K562 (cell line): ENCODE results near the gene TMEM205. TPM values are rescaled to one million over a fixed set of nuclear protein-coding genes. Genes with fewer than 3 reads are reported as not detected.
A peak's percentile ranks its signal among the peaks of the same experiment; 100 is the strongest.

Source experiments
- BRF1 ChIP-seq: IDR thresholded peaks from 3 replicates; pipeline ENCODE4 v1.6.1; 2011; ENCODE audit warnings: borderline replicate concordance, mild to moderate bottlenecking; ENCODE audit not compliant: insufficient read length; ENCODE audit errors: extremely low read depth
- ELF1 ChIP-seq: fragments of 200-800 bp; sonication (Bioruptor generic); IDR thresholded peaks from 2 replicates; pipeline ENCODE4 v1.6.1; 2016; ENCODE audit warnings: missing genetic modification characterization, missing compliant biosample characterization
- ERF ChIP-seq: fragments of 450-650 bp; formaldehyde crosslinking; IDR thresholded peaks from 2 replicates; pipeline ENCODE4 v1.4.0; 2020; ENCODE audit warnings: mild to moderate bottlenecking, mixed read lengths
- FOXM1 ChIP-seq, 2 experiments: fragments of 450-650 bp in 1 of 2; sonication (generic) in 1 of 2; formaldehyde crosslinking in 1 of 2; IDR thresholded peaks; 2 replicates each; pipeline versions ENCODE4 v1.6.1 to v1.9.0; 2017 to 2022; ENCODE audit warnings: low read depth in 2 of 2, mild to moderate bottlenecking in 2 of 2, missing genetic modification reagents in 1 of 2, moderate library complexity in 1 of 2
- GATAD2B ChIP-seq: fragments of 450-650 bp; IDR thresholded peaks from 2 replicates; pipeline ENCODE4 v1.6.1; 2017; ENCODE audit warnings: mild to moderate bottlenecking, borderline replicate concordance
- JUNB ChIP-seq: fragments of 450-650 bp; formaldehyde crosslinking; conservative IDR thresholded peaks from 2 replicates; pipeline ENCODE4 v1.4.0; 2020; ENCODE audit warnings: mild to moderate bottlenecking
- RCOR1 ChIP-seq, 2 experiments: IDR thresholded peaks; 2 replicates each; pipeline ENCODE4 v1.6.1; 2012; ENCODE audit warnings: low read depth in 2 of 2, low read length in 2 of 2, borderline replicate concordance in 1 of 2, improper control_type of control experiment in 1 of 2
- SMAD2 ChIP-seq: fragments of 150-350 bp; IDR thresholded peaks from 2 replicates; pipeline ENCODE4 v1.6.1; 2014; ENCODE audit warnings: low read depth, mild to moderate bottlenecking, low read length
- ZNF143 ChIP-seq: sonication (generic); formaldehyde crosslinking; IDR thresholded peaks from 2 replicates; pipeline ENCODE4 v1.9.0; 2022; ENCODE audit warnings: mild to moderate bottlenecking, missing genetic modification reagents
- ZNF212 ChIP-seq: fragments of 450-650 bp; formaldehyde crosslinking; IDR thresholded peaks from 2 replicates; pipeline ENCODE4 v1.4.0; 2020; ENCODE audit warnings: mild to moderate bottlenecking
- polyA plus RNA-seq, 8 experiments: library from polyadenylated mRNA; depleted of rRNA in 4 of 8; stranded (reverse) in 5 of 8; unstranded in 3 of 8; fragments of >200 nt; fragmentation: Nextera tagmentation in 2 of 8; fragmentation: Illumina TruSeq in 1 of 8; extraction: Ambion mirVana in 2 of 8; extraction: Trizol in 1 of 8; gene quantifications; 2 replicates each; pipeline versions ENCODE4 v1.2.1 to v1.2.3, GENCODE V29; 2011 to 2014; ENCODE audit warnings: inconsistent platforms in 1 of 8, missing spikeins in 1 of 8
- total RNA-seq, 7 experiments: library from RNA; depleted of rRNA in 6 of 7; stranded (reverse); fragments of >200 nt in 6 of 7; fragmentation: Illumina TruSeq in 2 of 7; extraction: Trizol in 2 of 7; gene quantifications; 2 replicates each; pipeline versions ENCODE4 v1.2.1 to v1.2.3, GENCODE V29; 2011 to 2021; ENCODE audit warnings: low replicate concordance in 1 of 7
- TF ChIP-seq, protein P1 (sequence below): sonication (generic); formaldehyde crosslinking; IDR thresholded peaks from 2 replicates; pipeline ENCODE4 v1.8.1; 2023; ENCODE audit warnings: missing genetic modification reagents, mild to moderate bottlenecking, borderline replicate concordance
- TF ChIP-seq, protein P2 (sequence below): sonication (generic); formaldehyde crosslinking; IDR thresholded peaks from 2 replicates; pipeline ENCODE4 v1.4.0; 2020; ENCODE audit warnings: mild to moderate bottlenecking, missing genetic modification reagents
- TF ChIP-seq, protein P3 (sequence below): fragments of 450-650 bp; IDR thresholded peaks from 2 replicates; pipeline ENCODE4 v1.6.1; 2017; ENCODE audit warnings: antibody characterized with exemption, mild to moderate bottlenecking
- TF ChIP-seq, protein P4 (sequence below): fragments of 450-650 bp; IDR thresholded peaks from 2 replicates; pipeline ENCODE4 v1.6.1; 2018; ENCODE audit warnings: mild to moderate bottlenecking, low read depth; ENCODE audit not compliant: partially characterized antibody

TMEM205 gene
- total and polyA plus RNA-seq, 9 of the 15 experiments (the other 6 are each of a cell fraction or from before 2014, with no cell fraction given): 21.3 to 81.5 (median 44.1) TPM

DNA sequence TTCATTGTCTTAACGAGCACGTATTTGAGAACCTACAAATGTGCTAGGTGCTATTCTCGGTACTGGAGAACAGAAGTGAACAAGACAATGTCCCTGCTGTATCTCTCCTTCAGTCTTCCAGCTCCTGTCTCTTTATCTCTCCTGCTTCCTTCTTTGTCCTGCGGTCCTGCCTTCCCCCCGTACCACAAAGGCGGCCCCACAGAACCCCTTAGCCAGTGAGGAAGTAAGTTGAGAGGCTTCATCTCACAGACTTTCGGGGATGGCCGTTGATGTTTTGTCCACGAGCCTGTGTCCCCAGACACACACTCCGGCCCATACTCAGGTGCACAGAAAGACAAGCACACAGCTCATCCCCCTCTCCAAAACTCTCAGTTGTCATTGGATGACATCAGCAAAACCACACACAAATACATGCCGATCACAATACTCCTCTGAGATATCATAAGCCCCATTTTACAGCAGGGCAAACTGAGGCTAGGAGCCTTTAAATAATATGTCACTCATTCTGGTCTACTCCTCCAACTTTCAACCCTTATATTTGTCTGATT lies 27.9 kb upstream of the TMEM205 start (continued):
- TF ChIP-seq, protein P1, sequence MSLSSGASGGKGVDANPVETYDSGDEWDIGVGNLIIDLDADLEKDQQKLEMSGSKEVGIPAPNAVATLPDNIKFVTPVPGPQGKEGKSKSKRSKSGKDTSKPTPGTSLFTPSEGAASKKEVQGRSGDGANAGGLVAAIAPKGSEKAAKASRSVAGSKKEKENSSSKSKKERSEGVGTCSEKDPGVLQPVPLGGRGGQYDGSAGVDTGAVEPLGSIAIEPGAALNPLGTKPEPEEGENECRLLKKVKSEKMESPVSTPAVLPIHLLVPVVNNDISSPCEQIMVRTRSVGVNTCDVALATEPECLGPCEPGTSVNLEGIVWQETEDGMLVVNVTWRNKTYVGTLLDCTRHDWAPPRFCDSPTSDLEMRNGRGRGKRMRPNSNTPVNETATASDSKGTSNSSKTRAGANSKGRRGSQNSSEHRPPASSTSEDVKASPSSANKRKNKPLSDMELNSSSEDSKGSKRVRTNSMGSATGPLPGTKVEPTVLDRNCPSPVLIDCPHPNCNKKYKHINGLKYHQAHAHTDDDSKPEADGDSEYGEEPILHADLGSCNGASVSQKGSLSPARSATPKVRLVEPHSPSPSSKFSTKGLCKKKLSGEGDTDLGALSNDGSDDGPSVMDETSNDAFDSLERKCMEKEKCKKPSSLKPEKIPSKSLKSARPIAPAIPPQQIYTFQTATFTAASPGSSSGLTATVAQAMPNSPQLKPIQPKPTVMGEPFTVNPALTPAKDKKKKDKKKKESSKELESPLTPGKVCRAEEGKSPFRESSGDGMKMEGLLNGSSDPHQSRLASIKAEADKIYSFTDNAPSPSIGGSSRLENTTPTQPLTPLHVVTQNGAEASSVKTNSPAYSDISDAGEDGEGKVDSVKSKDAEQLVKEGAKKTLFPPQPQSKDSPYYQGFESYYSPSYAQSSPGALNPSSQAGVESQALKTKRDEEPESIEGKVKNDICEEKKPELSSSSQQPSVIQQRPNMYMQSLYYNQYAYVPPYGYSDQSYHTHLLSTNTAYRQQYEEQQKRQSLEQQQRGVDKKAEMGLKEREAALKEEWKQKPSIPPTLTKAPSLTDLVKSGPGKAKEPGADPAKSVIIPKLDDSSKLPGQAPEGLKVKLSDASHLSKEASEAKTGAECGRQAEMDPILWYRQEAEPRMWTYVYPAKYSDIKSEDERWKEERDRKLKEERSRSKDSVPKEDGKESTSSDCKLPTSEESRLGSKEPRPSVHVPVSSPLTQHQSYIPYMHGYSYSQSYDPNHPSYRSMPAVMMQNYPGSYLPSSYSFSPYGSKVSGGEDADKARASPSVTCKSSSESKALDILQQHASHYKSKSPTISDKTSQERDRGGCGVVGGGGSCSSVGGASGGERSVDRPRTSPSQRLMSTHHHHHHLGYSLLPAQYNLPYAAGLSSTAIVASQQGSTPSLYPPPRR (CRISPR knock-in tag): no peak
- TF ChIP-seq ZNF143 (CRISPR knock-in tag) (peak; percentile 46; the same call in 1 of the 2 replicates), ZNF212 (CRISPR knock-in tag) (no peak), JUNB (CRISPR knock-in tag) (no peak), SMAD2 (no peak), ERF (CRISPR knock-in tag) (no peak), FOXM1 (IDR thresholded peaks at IDR 0.05; ENCODE audit: low read depth) (peak; percentile 35; the same call in 1 of the 2 replicates), FOXM1 (CRISPR knock-in tag; IDR thresholded peaks at IDR 0.05; ENCODE audit: low read depth) (no peak), RCOR1 (IDR thresholded peaks at IDR 0.05; ENCODE audit: borderline replicate concordance in 1 of 2, low read depth in 2 of 2, low read length in 2 of 2) (peak; percentile 82 to 85), BRF1 (no peak), ELF1 (no peak), GATAD2B (no peak)
- TF ChIP-seq, protein P2, sequence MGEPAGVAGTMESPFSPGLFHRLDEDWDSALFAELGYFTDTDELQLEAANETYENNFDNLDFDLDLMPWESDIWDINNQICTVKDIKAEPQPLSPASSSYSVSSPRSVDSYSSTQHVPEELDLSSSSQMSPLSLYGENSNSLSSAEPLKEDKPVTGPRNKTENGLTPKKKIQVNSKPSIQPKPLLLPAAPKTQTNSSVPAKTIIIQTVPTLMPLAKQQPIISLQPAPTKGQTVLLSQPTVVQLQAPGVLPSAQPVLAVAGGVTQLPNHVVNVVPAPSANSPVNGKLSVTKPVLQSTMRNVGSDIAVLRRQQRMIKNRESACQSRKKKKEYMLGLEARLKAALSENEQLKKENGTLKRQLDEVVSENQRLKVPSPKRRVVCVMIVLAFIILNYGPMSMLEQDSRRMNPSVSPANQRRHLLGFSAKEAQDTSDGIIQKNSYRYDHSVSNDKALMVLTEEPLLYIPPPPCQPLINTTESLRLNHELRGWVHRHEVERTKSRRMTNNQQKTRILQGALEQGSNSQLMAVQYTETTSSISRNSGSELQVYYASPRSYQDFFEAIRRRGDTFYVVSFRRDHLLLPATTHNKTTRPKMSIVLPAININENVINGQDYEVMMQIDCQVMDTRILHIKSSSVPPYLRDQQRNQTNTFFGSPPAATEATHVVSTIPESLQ (CRISPR knock-in tag): no peak
- TF ChIP-seq, protein P3, sequence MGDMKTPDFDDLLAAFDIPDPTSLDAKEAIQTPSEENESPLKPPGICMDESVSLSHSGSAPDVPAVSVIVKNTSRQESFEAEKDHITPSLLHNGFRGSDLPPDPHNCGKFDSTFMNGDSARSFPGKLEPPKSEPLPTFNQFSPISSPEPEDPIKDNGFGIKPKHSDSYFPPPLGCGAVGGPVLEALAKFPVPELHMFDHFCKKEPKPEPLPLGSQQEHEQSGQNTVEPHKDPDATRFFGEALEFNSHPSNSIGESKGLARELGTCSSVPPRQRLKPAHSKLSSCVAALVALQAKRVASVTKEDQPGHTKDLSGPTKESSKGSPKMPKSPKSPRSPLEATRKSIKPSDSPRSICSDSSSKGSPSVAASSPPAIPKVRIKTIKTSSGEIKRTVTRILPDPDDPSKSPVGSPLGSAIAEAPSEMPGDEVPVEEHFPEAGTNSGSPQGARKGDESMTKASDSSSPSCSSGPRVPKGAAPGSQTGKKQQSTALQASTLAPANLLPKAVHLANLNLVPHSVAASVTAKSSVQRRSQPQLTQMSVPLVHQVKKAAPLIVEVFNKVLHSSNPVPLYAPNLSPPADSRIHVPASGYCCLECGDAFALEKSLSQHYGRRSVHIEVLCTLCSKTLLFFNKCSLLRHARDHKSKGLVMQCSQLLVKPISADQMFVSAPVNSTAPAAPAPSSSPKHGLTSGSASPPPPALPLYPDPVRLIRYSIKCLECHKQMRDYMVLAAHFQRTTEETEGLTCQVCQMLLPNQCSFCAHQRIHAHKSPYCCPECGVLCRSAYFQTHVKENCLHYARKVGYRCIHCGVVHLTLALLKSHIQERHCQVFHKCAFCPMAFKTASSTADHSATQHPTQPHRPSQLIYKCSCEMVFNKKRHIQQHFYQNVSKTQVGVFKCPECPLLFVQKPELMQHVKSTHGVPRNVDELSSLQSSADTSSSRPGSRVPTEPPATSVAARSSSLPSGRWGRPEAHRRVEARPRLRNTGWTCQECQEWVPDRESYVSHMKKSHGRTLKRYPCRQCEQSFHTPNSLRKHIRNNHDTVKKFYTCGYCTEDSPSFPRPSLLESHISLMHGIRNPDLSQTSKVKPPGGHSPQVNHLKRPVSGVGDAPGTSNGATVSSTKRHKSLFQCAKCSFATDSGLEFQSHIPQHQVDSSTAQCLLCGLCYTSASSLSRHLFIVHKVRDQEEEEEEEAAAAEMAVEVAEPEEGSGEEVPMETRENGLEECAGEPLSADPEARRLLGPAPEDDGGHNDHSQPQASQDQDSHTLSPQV: no peak
- TF ChIP-seq, protein P4, sequence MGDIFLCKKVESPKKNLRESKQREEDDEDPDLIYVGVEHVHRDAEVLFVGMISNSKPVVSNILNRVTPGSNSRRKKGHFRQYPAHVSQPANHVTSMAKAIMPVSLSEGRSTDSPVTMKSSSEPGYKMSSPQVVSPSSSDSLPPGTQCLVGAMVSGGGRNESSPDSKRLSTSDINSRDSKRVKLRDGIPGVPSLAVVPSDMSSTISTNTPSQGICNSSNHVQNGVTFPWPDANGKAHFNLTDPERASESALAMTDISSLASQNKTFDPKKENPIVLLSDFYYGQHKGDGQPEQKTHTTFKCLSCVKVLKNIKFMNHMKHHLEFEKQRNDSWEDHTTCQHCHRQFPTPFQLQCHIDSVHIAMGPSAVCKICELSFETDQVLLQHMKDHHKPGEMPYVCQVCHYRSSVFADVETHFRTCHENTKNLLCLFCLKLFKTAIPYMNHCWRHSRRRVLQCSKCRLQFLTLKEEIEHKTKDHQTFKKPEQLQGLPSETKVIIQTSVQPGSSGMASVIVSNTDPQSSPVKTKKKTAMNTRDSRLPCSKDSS: no peak
